Esophagus muscularis mucosa (tissue), 4 donors: ENCODE measurements around the gene TRIM25.

Experiments used
- CTCF ChIP-seq, 3 experiments: fragments of 200-600 bp in 2 of 3; fragments of 450-650 bp in 1 of 3; sonication (generic) in 2 of 3; IDR thresholded peaks; one replicate each; pipeline ENCODE4 v1.5.1; 2017 to 2019; ENCODE audit warnings: antibody characterized with exemption in 3 of 3, mild to moderate bottlenecking in 2 of 3, moderate library complexity in 1 of 3
- EP300 ChIP-seq: sonication (generic); formaldehyde crosslinking; IDR thresholded peaks from one replicate; pipeline ENCODE4 v1.6.1; 2017; ENCODE audit warnings: antibody characterized with exemption
- POLR2A ChIP-seq: fragments of 450-650 bp; IDR thresholded peaks from one replicate; pipeline ENCODE4 v1.6.1; 2017; ENCODE audit warnings: antibody characterized with exemption, moderate library complexity, mild to moderate bottlenecking, low read depth

GRCh38 chr17:56893503-56893902 is 20.3 kb downstream of the TRIM25 start:
- TF ChIP-seq CTCF (IDR thresholded peaks at IDR 0.05) (no peak), POLR2A (no peak), EP300 (no peak)
